HL-60 (cell line): ENCODE measurements around the gene GNAT2.

Source experiments
- DNase-seq, 2 experiments: peaks; one replicate each; pipeline ENCODE4 v3.0.0-alpha.2; 2010 to 2020; ENCODE audit warnings: low read depth in 1 of 2, low spot score in 1 of 2
- H3K27ac ChIP-seq: fragments of 250-450 bp; sonication (Bioruptor Pico); replicated peaks from 2 replicates; pipeline ENCODE4 v1.5.1; 2020; ENCODE audit warnings: mild to moderate bottlenecking, moderate library complexity
- H3K27me3 ChIP-seq: fragments of 250-450 bp; sonication (Bioruptor Pico); 2 replicates; pipeline ENCODE4 v1.5.1; 2021; ENCODE audit warnings: mild to moderate bottlenecking, moderate library complexity; ENCODE audit not compliant: insufficient read depth, poor library complexity, severe bottlenecking
- H3K4me3 ChIP-seq: replicated peaks from 2 replicates; pipeline ENCODE4 v1.5.1; 2011; ENCODE audit warnings: mild to moderate bottlenecking, control low read depth, low read length; ENCODE audit not compliant: insufficient read depth
- GABPA ChIP-seq: IDR thresholded peaks from 2 replicates; pipeline ENCODE4 v1.6.1; 2012; ENCODE audit warnings: low read depth
- POLR2AphosphoS5 ChIP-seq: IDR thresholded peaks from 2 replicates; pipeline ENCODE4 v1.6.1; 2012; ENCODE audit warnings: low read depth
- SPI1 ChIP-seq: IDR thresholded peaks from 2 replicates; pipeline ENCODE4 v1.6.1; 2012; ENCODE audit warnings: low read depth, mild to moderate bottlenecking, borderline replicate concordance
- TF ChIP-seq, protein P1 (sequence below): IDR thresholded peaks from one replicate; pipeline ENCODE4 v1.5.1; 2011; ENCODE audit warnings: low read length, control low read depth, inconsistent platforms; ENCODE audit not compliant: insufficient read depth
- TF ChIP-seq, protein P2 (sequence below): IDR thresholded peaks from 2 replicates; pipeline ENCODE4 v1.6.1; 2012; ENCODE audit warnings: low read depth; ENCODE audit not compliant: insufficient replicate concordance

Gene GNAT2

DNA sequence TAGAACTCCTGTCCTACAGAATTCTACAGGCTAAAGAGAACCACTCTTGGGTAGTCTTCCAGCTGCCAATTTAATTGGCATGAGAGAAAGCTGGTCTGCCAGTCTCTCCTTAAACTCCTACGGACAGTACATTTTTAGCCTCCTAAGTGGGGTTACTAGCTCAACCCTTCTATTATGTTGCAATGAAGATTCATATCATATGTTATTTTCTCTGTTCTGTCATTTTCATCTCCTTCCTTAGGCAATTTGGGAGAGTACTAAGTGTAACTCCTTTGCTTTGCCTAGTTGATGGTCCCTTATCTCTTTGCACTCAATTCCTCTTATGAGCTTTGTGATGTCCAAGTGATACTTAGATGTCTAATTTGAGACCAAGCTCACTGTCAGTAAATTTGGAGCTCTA, 14.0 kb downstream of the GNAT2 start:
- Histone ChIP-seq H3K27me3 (no peaks in the 10 kb centered on the region), H3K4me3 (no peak overlapping the region), H3K27ac (no peak overlapping the region)
- TF ChIP-seq GABPA, result no peak
- TF ChIP-seq SPI1, result no peak
- no peak for TF ChIP-seq POLR2AphosphoS5
- TF ChIP-seq, protein P1, sequence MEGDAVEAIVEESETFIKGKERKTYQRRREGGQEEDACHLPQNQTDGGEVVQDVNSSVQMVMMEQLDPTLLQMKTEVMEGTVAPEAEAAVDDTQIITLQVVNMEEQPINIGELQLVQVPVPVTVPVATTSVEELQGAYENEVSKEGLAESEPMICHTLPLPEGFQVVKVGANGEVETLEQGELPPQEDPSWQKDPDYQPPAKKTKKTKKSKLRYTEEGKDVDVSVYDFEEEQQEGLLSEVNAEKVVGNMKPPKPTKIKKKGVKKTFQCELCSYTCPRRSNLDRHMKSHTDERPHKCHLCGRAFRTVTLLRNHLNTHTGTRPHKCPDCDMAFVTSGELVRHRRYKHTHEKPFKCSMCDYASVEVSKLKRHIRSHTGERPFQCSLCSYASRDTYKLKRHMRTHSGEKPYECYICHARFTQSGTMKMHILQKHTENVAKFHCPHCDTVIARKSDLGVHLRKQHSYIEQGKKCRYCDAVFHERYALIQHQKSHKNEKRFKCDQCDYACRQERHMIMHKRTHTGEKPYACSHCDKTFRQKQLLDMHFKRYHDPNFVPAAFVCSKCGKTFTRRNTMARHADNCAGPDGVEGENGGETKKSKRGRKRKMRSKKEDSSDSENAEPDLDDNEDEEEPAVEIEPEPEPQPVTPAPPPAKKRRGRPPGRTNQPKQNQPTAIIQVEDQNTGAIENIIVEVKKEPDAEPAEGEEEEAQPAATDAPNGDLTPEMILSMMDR, result no peak
- TF ChIP-seq, protein P2, sequence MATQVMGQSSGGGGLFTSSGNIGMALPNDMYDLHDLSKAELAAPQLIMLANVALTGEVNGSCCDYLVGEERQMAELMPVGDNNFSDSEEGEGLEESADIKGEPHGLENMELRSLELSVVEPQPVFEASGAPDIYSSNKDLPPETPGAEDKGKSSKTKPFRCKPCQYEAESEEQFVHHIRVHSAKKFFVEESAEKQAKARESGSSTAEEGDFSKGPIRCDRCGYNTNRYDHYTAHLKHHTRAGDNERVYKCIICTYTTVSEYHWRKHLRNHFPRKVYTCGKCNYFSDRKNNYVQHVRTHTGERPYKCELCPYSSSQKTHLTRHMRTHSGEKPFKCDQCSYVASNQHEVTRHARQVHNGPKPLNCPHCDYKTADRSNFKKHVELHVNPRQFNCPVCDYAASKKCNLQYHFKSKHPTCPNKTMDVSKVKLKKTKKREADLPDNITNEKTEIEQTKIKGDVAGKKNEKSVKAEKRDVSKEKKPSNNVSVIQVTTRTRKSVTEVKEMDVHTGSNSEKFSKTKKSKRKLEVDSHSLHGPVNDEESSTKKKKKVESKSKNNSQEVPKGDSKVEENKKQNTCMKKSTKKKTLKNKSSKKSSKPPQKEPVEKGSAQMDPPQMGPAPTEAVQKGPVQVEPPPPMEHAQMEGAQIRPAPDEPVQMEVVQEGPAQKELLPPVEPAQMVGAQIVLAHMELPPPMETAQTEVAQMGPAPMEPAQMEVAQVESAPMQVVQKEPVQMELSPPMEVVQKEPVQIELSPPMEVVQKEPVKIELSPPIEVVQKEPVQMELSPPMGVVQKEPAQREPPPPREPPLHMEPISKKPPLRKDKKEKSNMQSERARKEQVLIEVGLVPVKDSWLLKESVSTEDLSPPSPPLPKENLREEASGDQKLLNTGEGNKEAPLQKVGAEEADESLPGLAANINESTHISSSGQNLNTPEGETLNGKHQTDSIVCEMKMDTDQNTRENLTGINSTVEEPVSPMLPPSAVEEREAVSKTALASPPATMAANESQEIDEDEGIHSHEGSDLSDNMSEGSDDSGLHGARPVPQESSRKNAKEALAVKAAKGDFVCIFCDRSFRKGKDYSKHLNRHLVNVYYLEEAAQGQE, result no peak
- DNase-seq, result no peak

DNA sequence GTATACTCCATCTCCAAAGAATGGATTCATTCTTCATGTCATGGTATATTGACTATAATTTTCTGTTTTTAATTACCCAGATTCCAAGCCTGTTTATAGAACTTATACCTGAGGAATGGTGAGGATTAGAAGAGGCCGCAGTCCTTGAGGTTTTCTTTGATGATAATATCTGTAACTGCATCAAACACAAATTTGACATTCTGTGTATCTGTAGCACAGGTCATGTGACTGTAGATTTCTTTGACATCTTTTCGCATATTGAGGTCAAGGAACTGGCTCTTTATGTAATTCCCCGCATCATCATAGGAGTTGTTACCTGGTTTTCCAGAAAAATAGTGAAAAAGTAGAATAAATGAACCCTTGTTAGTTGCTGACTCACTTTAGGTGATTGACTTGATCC, 16.2 kb downstream of the GNAT2 start:
- Histone ChIP-seq H3K27me3 (no peaks in the 10 kb centered on the region), H3K27ac (no peak overlapping the region), H3K4me3 (no peak overlapping the region)
- TF ChIP-seq SPI1 (no peak), GABPA (no peak), POLR2AphosphoS5 (no peak)
- TF ChIP-seq, protein P2, result no peak
- TF ChIP-seq, protein P1, result no peak
- DNase-seq, result no peak

DNA sequence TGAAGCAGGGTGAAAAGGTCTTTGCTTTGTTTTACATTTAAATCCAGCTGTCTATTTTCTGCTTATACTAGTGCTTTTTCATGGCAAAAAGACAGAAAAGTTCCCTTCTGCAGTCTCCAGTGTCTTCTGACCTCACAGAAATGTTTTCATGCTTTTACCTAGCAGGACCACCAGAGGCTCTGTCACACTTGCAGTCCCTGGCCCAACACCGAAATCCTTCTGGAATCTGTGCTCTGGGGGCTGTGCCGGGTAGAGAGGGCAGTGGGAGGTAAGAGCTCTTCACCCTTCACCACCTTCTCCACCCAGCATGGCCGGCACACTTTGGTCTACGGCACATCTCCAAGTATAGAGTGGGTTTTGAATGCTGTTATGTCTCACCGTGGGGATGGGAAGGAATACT, 20.8 kb downstream of the GNAT2 start:
- Histone ChIP-seq H3K27ac (no peak overlapping the region), H3K27me3 (no peaks in the 10 kb centered on the region), H3K4me3 (no peak overlapping the region)
- DNase-seq, result no peak
- no peak for TF ChIP-seq SPI1
- TF ChIP-seq, protein P1, result no peak
- no peak for TF ChIP-seq GABPA
- no peak for TF ChIP-seq POLR2AphosphoS5
- TF ChIP-seq, protein P2, result no peak
